PFSK-1 (cell line): ENCODE results near the gene ZBED2.

Source experiments
- FOXP2 ChIP-seq: optimal IDR thresholded peaks from 2 replicates; pipeline ENCODE3; 2011; ENCODE audit warnings: borderline replicate concordance, control low read depth, inconsistent platforms; ENCODE audit not compliant: insufficient read depth; ENCODE audit errors: extremely low read length, extremely low read depth
- POLR2AphosphoS5 ChIP-seq: IDR thresholded peaks from 2 replicates; pipeline ENCODE4 v1.6.1; 2012; ENCODE audit warnings: low read depth, mild to moderate bottlenecking, control low read depth, low read length, moderate library complexity
- SIN3A ChIP-seq: IDR thresholded peaks from 2 replicates; pipeline ENCODE4 v1.6.1; 2012; ENCODE audit warnings: mild to moderate bottlenecking, low read length, moderate library complexity, borderline replicate concordance; ENCODE audit not compliant: insufficient read depth
- TAF1 ChIP-seq: IDR thresholded peaks from 2 replicates; pipeline ENCODE4 v1.6.1; 2012; ENCODE audit warnings: low read length, control low read depth, borderline replicate concordance; ENCODE audit not compliant: insufficient read depth
- TF ChIP-seq, protein P1 (sequence below), 2 experiments: IDR thresholded peaks; 2 replicates each; pipeline versions ENCODE4 v1.6.1 to v1.8.0; 2011 to 2012; ENCODE audit warnings: low read depth in 2 of 2, low read length in 2 of 2, control low read depth in 1 of 2, inconsistent platforms in 1 of 2, mild to moderate bottlenecking in 1 of 2, moderate library complexity in 1 of 2; ENCODE audit not compliant: insufficient read depth in 1 of 2

Gene ZBED2

DNA sequence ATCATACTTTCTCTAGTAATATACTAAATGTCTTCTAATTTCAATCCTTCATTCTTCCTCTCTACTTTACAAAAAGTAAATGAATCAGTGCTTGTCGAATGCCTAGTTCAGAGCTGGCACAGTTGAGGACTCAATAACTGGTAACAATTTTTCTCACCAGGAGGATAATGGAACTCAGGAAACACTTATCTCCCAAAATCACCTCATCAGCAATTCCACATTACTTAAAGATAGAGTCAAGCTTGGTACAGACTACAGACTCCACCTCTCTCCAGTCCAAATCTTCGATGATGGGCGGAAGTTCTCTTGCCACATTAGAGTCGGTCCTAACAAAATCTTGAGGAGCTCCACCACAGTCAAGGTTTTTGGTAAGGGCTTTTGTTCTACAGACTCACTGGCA, 16.3 kb downstream of the ZBED2 start:
- no peak for TF ChIP-seq FOXP2
- TF ChIP-seq, protein P1, sequence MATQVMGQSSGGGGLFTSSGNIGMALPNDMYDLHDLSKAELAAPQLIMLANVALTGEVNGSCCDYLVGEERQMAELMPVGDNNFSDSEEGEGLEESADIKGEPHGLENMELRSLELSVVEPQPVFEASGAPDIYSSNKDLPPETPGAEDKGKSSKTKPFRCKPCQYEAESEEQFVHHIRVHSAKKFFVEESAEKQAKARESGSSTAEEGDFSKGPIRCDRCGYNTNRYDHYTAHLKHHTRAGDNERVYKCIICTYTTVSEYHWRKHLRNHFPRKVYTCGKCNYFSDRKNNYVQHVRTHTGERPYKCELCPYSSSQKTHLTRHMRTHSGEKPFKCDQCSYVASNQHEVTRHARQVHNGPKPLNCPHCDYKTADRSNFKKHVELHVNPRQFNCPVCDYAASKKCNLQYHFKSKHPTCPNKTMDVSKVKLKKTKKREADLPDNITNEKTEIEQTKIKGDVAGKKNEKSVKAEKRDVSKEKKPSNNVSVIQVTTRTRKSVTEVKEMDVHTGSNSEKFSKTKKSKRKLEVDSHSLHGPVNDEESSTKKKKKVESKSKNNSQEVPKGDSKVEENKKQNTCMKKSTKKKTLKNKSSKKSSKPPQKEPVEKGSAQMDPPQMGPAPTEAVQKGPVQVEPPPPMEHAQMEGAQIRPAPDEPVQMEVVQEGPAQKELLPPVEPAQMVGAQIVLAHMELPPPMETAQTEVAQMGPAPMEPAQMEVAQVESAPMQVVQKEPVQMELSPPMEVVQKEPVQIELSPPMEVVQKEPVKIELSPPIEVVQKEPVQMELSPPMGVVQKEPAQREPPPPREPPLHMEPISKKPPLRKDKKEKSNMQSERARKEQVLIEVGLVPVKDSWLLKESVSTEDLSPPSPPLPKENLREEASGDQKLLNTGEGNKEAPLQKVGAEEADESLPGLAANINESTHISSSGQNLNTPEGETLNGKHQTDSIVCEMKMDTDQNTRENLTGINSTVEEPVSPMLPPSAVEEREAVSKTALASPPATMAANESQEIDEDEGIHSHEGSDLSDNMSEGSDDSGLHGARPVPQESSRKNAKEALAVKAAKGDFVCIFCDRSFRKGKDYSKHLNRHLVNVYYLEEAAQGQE (IDR thresholded peaks at IDR 0.05; ENCODE audit: insufficient read depth in 1 of 2, low read depth in 2 of 2, low read length in 2 of 2) = no peak

DNA sequence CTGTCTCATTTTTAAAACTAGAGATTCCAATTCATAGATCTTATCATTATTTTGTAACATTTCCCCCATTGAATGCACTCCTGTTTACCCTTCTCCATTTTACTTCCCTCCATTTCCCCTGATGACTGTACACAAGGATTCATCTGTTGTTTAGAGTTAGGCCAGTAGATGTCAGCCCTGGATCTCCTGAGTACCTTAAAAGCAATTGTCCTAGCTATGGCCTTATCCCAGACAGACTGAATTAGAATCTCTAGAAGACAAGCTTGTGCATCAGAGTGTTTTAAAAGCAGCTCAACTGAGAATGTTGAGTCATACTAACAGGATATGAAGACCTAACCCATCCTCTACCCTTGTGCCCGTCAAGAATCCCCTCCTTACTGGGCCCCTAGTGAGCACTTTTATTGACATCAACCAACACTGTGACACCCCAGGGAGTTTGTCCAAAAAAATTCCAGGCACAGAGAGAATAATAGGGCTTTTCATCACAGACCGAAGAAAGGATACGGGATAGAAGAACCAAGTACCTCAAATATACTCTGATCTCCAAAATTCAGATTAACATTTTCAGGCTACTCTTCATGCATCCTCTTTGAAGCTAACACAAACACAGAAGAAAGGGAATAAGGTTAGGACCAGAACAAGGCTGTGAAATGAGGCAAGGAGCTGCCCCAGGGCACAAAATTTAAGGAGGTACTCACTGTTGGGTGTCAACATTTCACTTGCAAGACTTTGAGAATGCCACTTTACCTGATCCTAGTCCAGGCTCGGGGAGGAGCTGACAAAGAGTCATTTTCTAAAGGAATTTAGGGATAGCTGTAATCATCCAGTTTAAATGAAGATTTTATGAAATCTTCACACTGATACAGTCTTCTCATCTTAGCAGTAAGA, 17.1 kb downstream of the ZBED2 start:
- TF ChIP-seq, protein P1 (IDR thresholded peaks at IDR 0.05; ENCODE audit: insufficient read depth in 1 of 2, low read depth in 2 of 2, low read length in 2 of 2) = no peak
- TF ChIP-seq POLR2AphosphoS5 = no peak
- TF ChIP-seq TAF1 = no peak
- no peak for TF ChIP-seq SIN3A
- TF ChIP-seq FOXP2 = no peak

DNA sequence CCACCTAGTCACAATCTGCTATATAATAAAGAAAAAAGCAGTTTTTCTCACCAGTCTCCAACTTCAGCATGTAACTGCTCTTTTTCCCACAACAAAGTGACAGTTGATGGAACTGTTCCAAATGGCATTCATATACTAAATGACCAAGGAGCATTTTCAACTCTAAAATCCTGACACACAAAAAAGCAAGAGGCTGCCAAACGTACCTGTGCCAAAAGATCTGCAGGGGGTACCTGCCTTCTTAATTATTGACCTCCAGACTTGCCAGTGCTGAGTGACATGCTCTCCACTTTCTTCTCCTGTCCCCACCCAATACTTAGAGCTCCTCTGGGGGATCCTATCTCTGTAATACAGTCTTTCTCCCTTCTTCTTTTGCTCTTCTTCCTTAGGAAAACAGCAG, 18.0 kb downstream of the ZBED2 start:
- TF ChIP-seq TAF1 (no peak), POLR2AphosphoS5 (no peak), SIN3A (no peak), FOXP2 (no peak)
- TF ChIP-seq, protein P1 (IDR thresholded peaks at IDR 0.05; ENCODE audit: insufficient read depth in 1 of 2, low read depth in 2 of 2, low read length in 2 of 2) = no peak

DNA sequence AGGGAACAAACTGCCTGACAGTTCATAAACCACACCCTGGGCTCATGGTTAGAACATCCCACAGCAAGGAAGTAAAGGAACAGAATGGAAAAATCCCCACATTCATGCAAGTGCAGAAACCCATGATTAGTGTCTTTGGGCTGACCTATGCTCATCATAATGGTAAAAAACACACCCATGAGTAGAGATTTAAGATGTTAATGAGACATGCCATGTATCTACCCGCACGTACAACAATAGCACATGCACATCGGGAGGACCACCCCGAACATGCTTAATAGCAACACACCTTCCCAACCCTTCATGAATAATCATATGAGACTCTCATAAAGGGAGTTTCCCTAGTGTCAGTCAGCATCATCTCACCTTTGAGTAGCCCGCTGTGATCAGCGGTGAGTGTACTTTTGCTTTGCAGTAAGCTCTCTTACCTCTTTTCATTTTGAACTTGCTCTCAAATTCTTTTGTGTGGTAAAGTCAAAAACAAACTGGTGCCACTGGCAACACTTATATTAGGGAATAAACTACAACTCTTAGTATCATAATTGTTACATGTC, 23.2 kb downstream of the ZBED2 start:
- TF ChIP-seq POLR2AphosphoS5 (no peak), SIN3A (no peak), TAF1 (no peak), FOXP2 (no peak)
- TF ChIP-seq, protein P1 (IDR thresholded peaks at IDR 0.05; ENCODE audit: insufficient read depth in 1 of 2, low read depth in 2 of 2, low read length in 2 of 2) = no peak
